GM19099 (cell line): Measurements from ENCODE around the gene DPH1.
A peak's percentile ranks its signal among the peaks of the same experiment; 100 is the strongest.

Source experiments
- POLR2A ChIP-seq: IDR thresholded peaks from 3 replicates; pipeline ENCODE4 v1.6.1; 2011; ENCODE audit warnings: low read depth; ENCODE audit not compliant: insufficient read length; ENCODE audit errors: extremely low read depth

The DPH1 gene

GRCh38 chr17:2029911-2030778, at the start of gene DPH1:
Gene DPH1 (plus strand): TSS chr17:2030153. CDS start chr17:2030170, 17 bp downstream.
- TF ChIP-seq POLR2A: peak; percentile 76

GRCh38 chr17:1980665-1981250, 49.2 kb upstream of the DPH1 start:
- no peak for TF ChIP-seq POLR2A

GRCh38 chr17:1985093-1985492, 44.9 kb upstream of the DPH1 start:
- TF ChIP-seq POLR2A: no peak

- TF ChIP-seq POLR2A: no peak
These were observed 44.3 kb upstream of the DPH1 start for GRCh38 chr17:1985686-1986085.

GRCh38 chr17:1986783-1987451, 43.0 kb upstream of the DPH1 start:
- TF ChIP-seq POLR2A: no peak

GRCh38 chr17:1989135-1989534, 40.8 kb upstream of the DPH1 start:
- no peak for TF ChIP-seq POLR2A

- no peak for TF ChIP-seq POLR2A
These were observed 37.4 kb upstream of the DPH1 start for GRCh38 chr17:1992541-1992940.

- no peak for TF ChIP-seq POLR2A
These were observed 35.2 kb upstream of the DPH1 start for GRCh38 chr17:1994707-1995106.

GRCh38 chr17:1995321-1995892, 34.5 kb upstream of the DPH1 start:
- no peak for TF ChIP-seq POLR2A

- TF ChIP-seq POLR2A: no peak
These were observed 33.8 kb upstream of the DPH1 start for GRCh38 chr17:1995907-1996799.

GRCh38 chr17:1996800-1997288, 33.1 kb upstream of the DPH1 start:
- TF ChIP-seq POLR2A: no peak

- no peak for TF ChIP-seq POLR2A
These were observed 32.5 kb upstream of the DPH1 start for GRCh38 chr17:1997289-1997926.

- TF ChIP-seq POLR2A: no peak
These were observed 31.8 kb upstream of the DPH1 start for GRCh38 chr17:1997927-1998742.
